ENCODE data around the gene SETSIP. TPM values are rescaled to one million over a fixed set of nuclear protein-coding genes. Genes with fewer than 3 reads are reported as not detected.
"Not testable (repeated sequence)": the region's sequence is repeated elsewhere in the genome, so short reads cannot be mapped to it uniquely, and the experiment has no call there.

The SETSIP gene
- polyA plus RNA-seq, 4 donors = 0.09 TPM; not detected in 3

GRCh38 chr1:92079441-92079840, 4.2 kb upstream of the SETSIP start:
- DNase-seq (no peak), FAIRE-seq (no peak)
- H3K9me3 ChIP-seq (ENCODE audit: control insufficient read depth in 2 of 2, insufficient read depth in 1 of 2, low read depth in 1 of 2, low read length in 1 of 2) = peaks cover 0 to 3% of the 10 kb centered on the region in 2 donors
- H3K27me3 ChIP-seq (ENCODE audit: control insufficient read depth in 3 of 3, insufficient read depth in 3 of 3, low read length in 3 of 3) = no peaks in the 10 kb centered on the region
- 94 to 96% (median 94%) methylated on average over 7 of the region's 7 CpGs for WGBS, 3 donors
- no peaks in the 10 kb centered on the region for H3K36me3 ChIP-seq (ENCODE audit: control insufficient read depth in 3 of 3, insufficient read depth in 2 of 3, low read depth in 1 of 3, low read length in 3 of 3)
- H3K27ac ChIP-seq (ENCODE audit: low read depth in 1 of 3, low read length in 2 of 3) = no peak overlapping the region
- H3K4me3 ChIP-seq (ENCODE audit: low read depth in 1 of 3, low read length in 3 of 3) = peak overlapping the region in 2 of 3 donors; percentile 82 to 89
- peaks cover 0 to 8% (median 5%) of the 10 kb centered on the region in 3 donors for H3K4me1 ChIP-seq (ENCODE audit: control insufficient read depth in 3 of 3, insufficient read depth in 2 of 3, low read depth in 1 of 3, low read length in 2 of 3)

GRCh38 chr1:92078077-92078476, 2.9 kb upstream of the SETSIP start:
- not testable (repeated sequence) for H3K4me3 ChIP-seq (ENCODE audit: low read depth in 1 of 3, low read length in 3 of 3); H3K27me3 ChIP-seq (ENCODE audit: control insufficient read depth in 3 of 3, insufficient read depth in 3 of 3, low read length in 3 of 3); FAIRE-seq; H3K9me3 ChIP-seq (ENCODE audit: control insufficient read depth in 2 of 2, insufficient read depth in 1 of 2, low read depth in 1 of 2, low read length in 1 of 2); H3K4me1 ChIP-seq (ENCODE audit: control insufficient read depth in 3 of 3, insufficient read depth in 2 of 3, low read depth in 1 of 3, low read length in 2 of 3); H3K36me3 ChIP-seq (ENCODE audit: control insufficient read depth in 3 of 3, insufficient read depth in 2 of 3, low read depth in 1 of 3, low read length in 3 of 3); DNase-seq; H3K27ac ChIP-seq (ENCODE audit: low read depth in 1 of 3, low read length in 2 of 3)
- WGBS, 3 donors = 93 to 95% (median 94%) methylated on average over 8 of the region's 8 CpGs

- WGBS, 3 donors = 91 to 98% (median 93%) methylated on average over 5 of the region's 5 CpGs
- FAIRE-seq = no peak
- H3K27ac ChIP-seq (ENCODE audit: low read depth in 1 of 3, low read length in 2 of 3) = no peak overlapping the region
Measured at GRCh38 chr1:92076363-92076762, 1.2 kb upstream of the SETSIP start.

GRCh38 chr1:92074446-92074845, 765 bp downstream of the SETSIP start:
- H3K27ac ChIP-seq (ENCODE audit: low read depth in 1 of 3, low read length in 2 of 3); H3K36me3 ChIP-seq (ENCODE audit: control insufficient read depth in 3 of 3, insufficient read depth in 2 of 3, low read depth in 1 of 3, low read length in 3 of 3); H3K9me3 ChIP-seq (ENCODE audit: control insufficient read depth in 2 of 2, insufficient read depth in 1 of 2, low read depth in 1 of 2, low read length in 1 of 2); FAIRE-seq; H3K4me1 ChIP-seq (ENCODE audit: control insufficient read depth in 3 of 3, insufficient read depth in 2 of 3, low read depth in 1 of 3, low read length in 2 of 3); H3K27me3 ChIP-seq (ENCODE audit: control insufficient read depth in 3 of 3, insufficient read depth in 3 of 3, low read length in 3 of 3); H3K4me3 ChIP-seq (ENCODE audit: low read depth in 1 of 3, low read length in 3 of 3); DNase-seq: not testable (repeated sequence)

More at GRCh38 chr1:92076363-92076762, 1.2 kb upstream of the SETSIP start:
- Histone ChIP-seq H3K4me1 (ENCODE audit: control insufficient read depth in 3 of 3, insufficient read depth in 2 of 3, low read depth in 1 of 3, low read length in 2 of 3) (peaks cover 0 to 8% (median 4%) of the 10 kb centered on the region in 3 donors), H3K9me3 (ENCODE audit: control insufficient read depth in 2 of 2, insufficient read depth in 1 of 2, low read depth in 1 of 2, low read length in 1 of 2) (no peaks in the 10 kb centered on the region), H3K27me3 (ENCODE audit: control insufficient read depth in 3 of 3, insufficient read depth in 3 of 3, low read length in 3 of 3) (no peaks in the 10 kb centered on the region), H3K4me3 (ENCODE audit: low read depth in 1 of 3, low read length in 3 of 3) (no peak overlapping the region), H3K36me3 (ENCODE audit: control insufficient read depth in 3 of 3, insufficient read depth in 2 of 3, low read depth in 1 of 3, low read length in 3 of 3) (no peaks in the 10 kb centered on the region)
- DNase-seq = no peak

GRCh38 chr1:92070892-92071291, 4.3 kb downstream of the SETSIP start:
- Histone ChIP-seq H3K36me3 (ENCODE audit: control insufficient read depth in 3 of 3, insufficient read depth in 2 of 3, low read depth in 1 of 3, low read length in 3 of 3) (no peaks in the 10 kb centered on the region), H3K4me1 (ENCODE audit: control insufficient read depth in 3 of 3, insufficient read depth in 2 of 3, low read depth in 1 of 3, low read length in 2 of 3) (no peaks in the 10 kb centered on the region), H3K4me3 (ENCODE audit: low read depth in 1 of 3, low read length in 3 of 3) (no peak overlapping the region), H3K27me3 (ENCODE audit: control insufficient read depth in 3 of 3, insufficient read depth in 3 of 3, low read length in 3 of 3) (no peaks in the 10 kb centered on the region), H3K27ac (ENCODE audit: low read depth in 1 of 3, low read length in 2 of 3) (no peak overlapping the region), H3K9me3 (ENCODE audit: control insufficient read depth in 2 of 2, insufficient read depth in 1 of 2, low read depth in 1 of 2, low read length in 1 of 2) (no peaks in the 10 kb centered on the region)
- 68 to 89% (median 87%) methylated on average over 2 of the region's 2 CpGs for WGBS, 3 donors
- DNase-seq (no peak), FAIRE-seq (no peak)

GRCh38 chr1:92066321-92066720, 8.9 kb downstream of the SETSIP start:
- no peak for DNase-seq
- Histone ChIP-seq H3K27me3 (ENCODE audit: control insufficient read depth in 3 of 3, insufficient read depth in 3 of 3, low read length in 3 of 3) (no peaks in the 10 kb centered on the region), H3K9me3 (ENCODE audit: control insufficient read depth in 2 of 2, insufficient read depth in 1 of 2, low read depth in 1 of 2, low read length in 1 of 2) (no peaks in the 10 kb centered on the region), H3K4me1 (ENCODE audit: control insufficient read depth in 3 of 3, insufficient read depth in 2 of 3, low read depth in 1 of 3, low read length in 2 of 3) (no peaks in the 10 kb centered on the region), H3K4me3 (ENCODE audit: low read depth in 1 of 3, low read length in 3 of 3) (no peak overlapping the region), H3K27ac (ENCODE audit: low read depth in 1 of 3, low read length in 2 of 3) (no peak overlapping the region), H3K36me3 (ENCODE audit: control insufficient read depth in 3 of 3, insufficient read depth in 2 of 3, low read depth in 1 of 3, low read length in 3 of 3) (no peaks in the 10 kb centered on the region)
- 75 to 85% (median 80%) methylated on average over 8 of the region's 8 CpGs for WGBS, 3 donors
- FAIRE-seq = no peak

GRCh38 chr1:92065042-92065441, 10.2 kb downstream of the SETSIP start:
- Histone ChIP-seq H3K4me3 (ENCODE audit: low read depth in 1 of 3, low read length in 3 of 3) (no peak overlapping the region), H3K27ac (ENCODE audit: low read depth in 1 of 3, low read length in 2 of 3) (no peak overlapping the region), H3K27me3 (ENCODE audit: control insufficient read depth in 3 of 3, insufficient read depth in 3 of 3, low read length in 3 of 3) (no peaks in the 10 kb centered on the region), H3K9me3 (ENCODE audit: control insufficient read depth in 2 of 2, insufficient read depth in 1 of 2, low read depth in 1 of 2, low read length in 1 of 2) (no peaks in the 10 kb centered on the region), H3K4me1 (ENCODE audit: control insufficient read depth in 3 of 3, insufficient read depth in 2 of 3, low read depth in 1 of 3, low read length in 2 of 3) (no peaks in the 10 kb centered on the region), H3K36me3 (ENCODE audit: control insufficient read depth in 3 of 3, insufficient read depth in 2 of 3, low read depth in 1 of 3, low read length in 3 of 3) (no peaks in the 10 kb centered on the region)
- no peak for FAIRE-seq
- WGBS, 3 donors = 88 to 98% (median 89%) methylated on average over 3 of the region's 3 CpGs
- DNase-seq = no peak

GRCh38 chr1:92051948-92052347, 23.3 kb downstream of the SETSIP start:
- Histone ChIP-seq H3K27me3 (ENCODE audit: control insufficient read depth in 3 of 3, insufficient read depth in 3 of 3, low read length in 3 of 3) (no peaks in the 10 kb centered on the region), H3K4me3 (ENCODE audit: low read depth in 1 of 3, low read length in 3 of 3) (no peak overlapping the region), H3K36me3 (ENCODE audit: control insufficient read depth in 3 of 3, insufficient read depth in 2 of 3, low read depth in 1 of 3, low read length in 3 of 3) (no peaks in the 10 kb centered on the region), H3K27ac (ENCODE audit: low read depth in 1 of 3, low read length in 2 of 3) (no peak overlapping the region), H3K4me1 (ENCODE audit: control insufficient read depth in 3 of 3, insufficient read depth in 2 of 3, low read depth in 1 of 3, low read length in 2 of 3) (no peaks in the 10 kb centered on the region), H3K9me3 (ENCODE audit: control insufficient read depth in 2 of 2, insufficient read depth in 1 of 2, low read depth in 1 of 2, low read length in 1 of 2) (no peaks in the 10 kb centered on the region)
- FAIRE-seq (no peak), DNase-seq (no peak)

- FAIRE-seq = peak; percentile 26
Measured at GRCh38 chr1:92045766-92046495, 29.3 kb downstream of the SETSIP start.

More at GRCh38 chr1:92045766-92046495, 29.3 kb downstream of the SETSIP start:
- DNase-seq = no peak
- H3K27me3 ChIP-seq (ENCODE audit: control insufficient read depth in 3 of 3, insufficient read depth in 3 of 3, low read length in 3 of 3) = no peaks in the 10 kb centered on the region
- no peaks in the 10 kb centered on the region for H3K9me3 ChIP-seq (ENCODE audit: control insufficient read depth in 2 of 2, insufficient read depth in 1 of 2, low read depth in 1 of 2, low read length in 1 of 2)
- no peaks in the 10 kb centered on the region for H3K36me3 ChIP-seq (ENCODE audit: control insufficient read depth in 3 of 3, insufficient read depth in 2 of 3, low read depth in 1 of 3, low read length in 3 of 3)
- H3K27ac ChIP-seq (ENCODE audit: low read depth in 1 of 3, low read length in 2 of 3) = no peak overlapping the region
- no peaks in the 10 kb centered on the region for H3K4me1 ChIP-seq (ENCODE audit: control insufficient read depth in 3 of 3, insufficient read depth in 2 of 3, low read depth in 1 of 3, low read length in 2 of 3)
- 79 to 92% (median 84%) methylated on average over 2 of the region's 2 CpGs for WGBS, 3 donors
- no peak overlapping the region for H3K4me3 ChIP-seq (ENCODE audit: low read depth in 1 of 3, low read length in 3 of 3)
